HS-27A (cell line): ENCODE measurements around the gene XBP1.
"Not testable (repeated sequence)": the region's sequence is repeated elsewhere in the genome, so short reads cannot be mapped to it uniquely, and the experiment has no call there.

Experiments
- DNase-seq: peaks from one replicate; pipeline ENCODE4 v3.0.0-alpha.2; 2012; ENCODE audit warnings: low read depth, missing footprints

XBP1 gene

DNA sequence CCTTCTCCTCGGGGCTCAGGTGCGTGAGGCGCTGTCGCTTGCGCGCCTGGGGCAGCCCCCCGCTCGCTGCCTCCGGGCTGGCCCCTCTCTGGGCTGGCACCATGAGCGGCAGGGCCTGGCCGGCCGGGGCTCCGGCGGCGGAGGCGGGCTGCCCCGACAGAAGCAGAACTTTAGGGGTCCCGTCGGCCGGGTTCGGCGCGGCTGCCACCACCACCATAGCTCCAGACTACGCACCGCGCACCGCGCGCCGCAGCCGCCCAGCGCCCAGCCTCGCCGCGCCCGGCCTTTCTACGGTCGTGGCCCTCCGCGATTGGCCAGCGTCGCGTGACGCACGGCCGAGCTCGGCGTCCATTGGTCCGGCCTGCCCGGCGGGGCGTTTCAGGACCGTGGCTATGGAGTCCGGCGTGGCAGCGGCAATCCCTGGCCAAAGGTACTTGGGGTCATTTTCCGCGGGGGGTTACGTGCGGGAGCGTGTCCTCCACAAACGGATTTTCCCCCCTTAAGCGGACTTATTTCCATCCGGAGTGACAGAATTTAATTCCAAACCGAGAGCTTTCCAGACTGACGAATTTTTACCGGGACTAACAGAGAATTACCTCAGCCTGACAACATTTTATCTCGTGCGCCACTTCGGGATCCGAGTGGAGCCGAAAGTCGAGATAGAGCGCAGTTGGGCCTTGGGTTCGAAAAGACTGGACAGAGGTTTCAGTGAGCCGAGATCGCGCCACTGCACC is at the start of gene XBP1:
TSS of gene XBP1 (minus strand) at position 262 of the 734 bp plus-strand sequence.
- peak; percentile 79 for DNase-seq

DNA sequence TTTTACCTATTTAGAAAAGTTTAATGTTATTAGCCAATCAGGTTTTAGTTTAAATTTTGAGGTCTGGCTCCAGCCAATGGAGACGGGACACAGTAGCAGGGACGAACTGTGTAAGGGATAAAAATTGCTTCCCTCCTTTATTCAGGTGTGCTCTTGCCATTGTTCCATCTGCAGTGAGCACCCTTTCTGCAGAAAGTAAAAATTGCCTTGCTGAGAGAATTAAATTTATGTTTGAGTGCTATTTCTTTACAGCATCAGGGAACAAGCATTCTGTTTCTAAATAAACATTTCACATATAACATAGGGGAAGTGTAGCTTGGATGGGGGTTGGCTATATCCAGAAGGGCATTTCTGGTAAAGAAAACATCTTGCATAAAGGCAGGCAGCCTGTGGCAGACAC is 46.6 kb upstream of the XBP1 start:
- DNase-seq = no peak

DNA sequence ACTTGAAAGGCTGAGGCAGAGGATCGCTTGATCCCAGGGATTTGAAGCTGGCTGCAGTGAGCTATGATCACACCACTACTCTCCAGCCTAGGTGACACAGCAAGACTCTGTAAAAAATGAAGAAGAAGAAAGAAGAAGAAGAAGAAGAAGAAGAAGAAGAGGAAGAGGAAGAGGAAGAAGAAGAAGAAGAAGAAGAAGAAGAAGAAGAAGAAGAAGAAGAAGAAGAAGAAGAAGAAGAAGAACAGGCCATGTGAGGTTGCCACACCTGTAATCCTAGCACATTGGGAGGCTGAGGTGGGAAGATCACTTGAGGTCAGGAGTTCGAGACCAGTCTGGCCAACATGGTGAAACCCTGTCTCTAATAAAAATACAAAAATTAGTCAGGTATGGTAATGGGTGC is 43.9 kb upstream of the XBP1 start:
- not testable (repeated sequence) for DNase-seq

DNA sequence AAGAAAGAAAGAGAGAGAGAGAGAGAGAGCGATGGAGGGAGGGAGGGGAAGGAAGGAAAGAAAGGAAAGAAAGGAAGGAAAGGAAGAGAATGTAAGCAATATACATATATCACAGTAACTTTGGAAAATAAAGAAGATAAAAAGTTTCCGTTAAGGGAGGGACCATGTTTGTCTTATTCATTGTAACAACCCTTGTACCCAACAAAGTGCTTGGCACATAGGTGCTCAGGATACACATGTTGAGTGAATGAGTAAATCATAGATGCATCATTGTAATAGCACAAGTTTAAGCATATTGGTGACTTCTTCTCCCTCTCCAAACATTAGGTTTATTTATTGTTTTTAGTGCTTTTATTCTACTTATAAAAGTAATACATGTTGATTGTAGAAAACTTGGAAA is 43.3 kb upstream of the XBP1 start:
- no peak for DNase-seq

DNA sequence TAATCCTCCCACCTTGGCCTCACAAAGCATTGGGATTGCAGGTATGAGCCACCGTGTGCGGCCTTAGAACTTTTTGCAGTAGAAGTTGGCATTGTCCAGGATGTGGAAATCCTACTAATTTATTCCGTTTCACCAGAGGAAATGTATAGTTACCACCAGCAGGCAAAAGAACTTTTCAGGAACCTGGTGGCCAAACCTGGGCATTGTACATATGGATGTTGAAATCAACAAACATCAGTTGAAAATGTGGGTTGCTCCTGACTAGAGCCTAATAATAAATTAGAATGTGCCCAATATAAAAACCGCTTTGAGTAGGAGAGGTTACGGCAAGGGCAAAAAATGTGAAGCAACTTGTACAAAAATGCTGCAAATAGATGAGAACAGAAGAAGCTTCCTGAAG is 40.7 kb upstream of the XBP1 start:
- no peak for DNase-seq

DNA sequence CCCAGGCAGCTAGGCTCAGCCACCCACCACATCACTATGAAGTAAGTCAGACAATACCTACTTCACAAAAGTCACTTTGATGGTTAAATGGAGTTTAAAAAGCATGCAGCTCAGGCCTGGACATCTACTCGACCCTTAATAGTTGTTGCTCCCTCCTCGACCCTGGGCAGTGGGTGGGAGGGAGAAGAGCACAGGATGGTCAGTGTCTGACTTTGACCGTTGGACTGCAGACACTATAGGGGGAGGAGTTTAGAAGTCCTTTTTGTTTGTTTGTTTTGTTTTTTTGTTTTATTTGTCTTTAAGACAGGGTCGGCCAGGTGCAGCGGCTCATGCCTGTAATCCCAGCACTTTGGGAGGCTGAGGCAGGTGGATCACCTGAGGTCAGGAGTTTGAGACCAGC is 38.6 kb upstream of the XBP1 start:
- no peak for DNase-seq

DNA sequence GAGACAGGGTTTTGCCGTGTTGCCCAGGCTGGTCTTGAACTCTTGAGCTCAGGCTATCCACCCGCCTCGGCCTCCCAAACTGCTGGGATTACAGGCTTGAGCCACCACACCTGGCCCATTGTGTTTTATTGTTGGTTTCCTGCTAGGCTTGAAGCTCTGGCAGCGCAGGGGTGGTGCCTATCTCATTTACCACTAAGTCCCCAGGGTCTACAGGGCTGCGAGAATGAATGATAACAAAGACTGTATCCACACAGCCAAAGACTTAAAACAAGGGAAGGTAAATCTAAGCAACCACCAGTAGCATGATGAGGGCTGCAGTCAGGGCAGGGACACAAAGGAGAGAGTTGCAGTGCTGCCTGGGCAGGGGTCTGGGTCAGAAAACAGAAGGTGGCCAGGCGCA is 37.3 kb upstream of the XBP1 start:
- no peak for DNase-seq

DNA sequence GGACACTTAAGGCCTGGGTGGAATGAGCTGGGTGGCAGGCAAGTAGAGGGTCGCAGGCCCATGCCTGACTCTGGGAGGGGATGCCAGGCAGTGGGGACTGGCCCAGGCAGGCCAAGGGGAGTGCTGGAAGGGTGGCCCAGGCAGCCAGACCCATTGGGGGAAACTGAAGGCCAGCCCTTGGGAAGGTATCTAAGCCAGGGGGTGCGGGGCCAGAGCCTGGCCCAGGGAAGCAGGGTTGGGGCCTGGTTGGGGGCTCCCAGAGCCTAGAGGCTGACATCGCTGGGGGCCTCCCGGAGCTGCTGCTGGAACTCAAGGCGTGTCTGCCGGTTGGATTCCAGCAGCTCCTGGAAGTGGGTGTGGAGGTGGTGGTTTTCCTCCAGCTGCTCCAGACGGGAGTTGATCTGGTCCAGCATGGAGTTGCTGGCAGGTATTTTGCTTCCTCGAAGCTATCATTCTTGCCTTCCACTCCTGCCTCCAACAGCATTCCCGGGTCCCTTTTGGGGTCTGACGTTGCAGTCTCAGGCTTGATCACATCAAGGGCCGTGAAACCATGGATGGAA is 35.3 kb upstream of the XBP1 start:
- DNase-seq = no peak

DNA sequence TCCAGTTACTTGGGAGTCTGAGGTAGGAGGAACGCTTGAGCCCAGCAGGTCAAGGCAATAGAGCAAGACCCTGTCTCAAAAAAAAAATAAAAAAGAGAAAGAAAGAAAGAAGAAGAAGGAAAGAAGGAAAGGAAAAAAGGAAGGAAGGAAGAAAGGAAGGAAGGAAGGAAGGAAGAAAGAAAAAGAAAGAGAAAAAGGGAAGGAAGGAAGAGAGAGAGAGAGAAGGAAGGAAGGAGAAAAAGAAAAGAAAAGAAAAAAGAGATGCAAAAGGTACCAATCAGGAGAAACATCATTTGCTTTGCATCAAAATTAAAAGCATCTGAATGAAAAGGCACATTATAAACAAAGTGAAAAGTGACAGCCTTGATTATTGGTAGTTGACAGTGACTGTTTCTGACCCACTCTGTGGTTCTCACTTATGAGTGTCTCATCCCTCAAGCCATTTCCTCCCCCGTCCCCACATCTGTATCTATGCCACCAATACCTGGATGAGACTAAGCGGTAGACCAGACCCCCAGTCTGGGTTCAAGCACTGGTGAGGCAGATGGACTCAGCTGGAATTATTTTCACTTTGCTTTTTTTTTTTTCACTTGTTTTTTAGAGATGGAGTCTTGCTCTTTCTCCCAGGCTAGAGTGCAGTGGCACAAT is 33.0 kb upstream of the XBP1 start:
- no peak for DNase-seq

DNA sequence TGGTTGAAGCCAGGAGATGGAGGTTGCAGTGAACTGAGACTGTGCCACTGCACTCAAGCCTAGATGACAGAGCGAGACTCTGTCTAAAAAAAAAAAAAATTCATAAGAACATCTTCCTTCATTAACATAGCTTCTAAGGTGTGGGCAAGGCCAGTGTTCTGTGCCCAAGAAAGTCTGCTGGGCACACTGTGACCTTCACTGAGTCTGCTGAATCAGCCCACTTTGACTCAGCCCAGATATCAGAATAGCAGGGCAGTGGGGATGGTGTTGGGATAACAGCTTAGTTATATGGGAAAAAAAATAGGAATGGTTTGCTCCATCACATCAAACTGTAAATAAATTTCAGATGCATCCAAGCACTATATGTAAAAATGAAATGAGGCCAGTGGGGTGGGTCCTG is 32.4 kb upstream of the XBP1 start:
- no peak for DNase-seq

DNA sequence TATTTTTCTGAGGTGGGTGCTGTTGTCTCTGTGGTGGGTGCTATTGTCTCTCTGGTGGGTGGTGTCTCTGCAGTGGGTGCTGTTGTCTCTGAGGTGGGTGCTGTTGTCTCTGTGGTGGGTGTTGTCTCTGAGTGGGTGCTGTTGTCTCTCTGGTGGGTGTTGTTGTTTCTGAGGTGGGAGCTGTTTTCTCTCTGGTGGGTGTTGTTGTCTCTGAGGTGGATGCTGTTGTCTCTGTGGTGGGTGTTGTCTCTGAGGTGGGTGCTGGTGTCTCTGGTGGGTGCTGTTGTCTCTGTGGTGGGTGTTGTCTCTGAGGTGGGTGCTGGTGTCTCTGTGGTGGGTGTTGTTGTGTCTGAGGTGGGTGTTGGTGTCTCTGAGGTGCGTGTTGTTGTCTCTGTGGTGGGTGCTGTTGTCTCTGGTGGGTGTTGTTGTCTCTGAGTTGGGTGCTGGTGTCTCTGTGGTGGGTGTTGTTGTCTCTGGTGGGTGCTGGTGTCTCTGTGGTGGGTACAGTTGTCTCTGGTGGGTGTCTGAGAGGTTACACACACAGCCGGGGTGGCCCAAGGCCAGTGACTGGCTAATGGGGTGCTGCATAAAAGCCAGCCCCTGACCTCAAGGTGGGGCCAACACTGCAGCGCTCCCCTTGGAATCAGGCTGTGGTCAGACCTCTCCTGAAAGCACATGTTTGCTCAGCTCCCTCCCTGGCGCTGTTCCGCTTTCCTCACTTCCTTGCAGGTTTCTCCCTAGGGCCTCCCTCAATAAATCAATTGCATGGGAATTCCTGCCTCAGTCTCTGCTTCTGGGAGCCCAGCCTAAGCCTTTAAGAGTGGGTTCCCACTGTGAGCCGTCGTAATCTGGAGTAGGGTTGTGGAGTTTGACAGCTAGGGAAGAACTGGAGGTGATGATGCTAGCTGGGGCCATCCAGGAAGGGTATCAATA is 31.0 kb upstream of the XBP1 start:
- no peak for DNase-seq

DNA sequence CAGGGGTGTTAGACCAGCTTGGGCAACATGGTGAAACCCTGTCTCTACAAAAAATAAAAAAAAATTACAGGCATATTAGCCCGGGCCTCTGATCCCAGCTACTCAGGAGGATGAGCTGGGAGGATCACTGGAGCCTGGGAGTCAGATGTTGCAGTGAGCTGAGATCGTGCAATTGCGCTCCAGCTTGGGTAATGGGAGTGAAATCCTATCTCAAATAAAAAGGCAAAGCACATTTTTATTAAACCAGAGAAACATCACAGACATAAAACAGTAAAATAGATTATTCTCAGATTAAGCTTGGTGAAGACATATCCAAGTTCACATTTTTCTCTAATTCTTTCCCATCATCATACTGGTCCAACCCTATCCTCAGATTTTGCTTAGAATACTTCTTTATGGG is 30.1 kb upstream of the XBP1 start:
- no peak for DNase-seq

DNA sequence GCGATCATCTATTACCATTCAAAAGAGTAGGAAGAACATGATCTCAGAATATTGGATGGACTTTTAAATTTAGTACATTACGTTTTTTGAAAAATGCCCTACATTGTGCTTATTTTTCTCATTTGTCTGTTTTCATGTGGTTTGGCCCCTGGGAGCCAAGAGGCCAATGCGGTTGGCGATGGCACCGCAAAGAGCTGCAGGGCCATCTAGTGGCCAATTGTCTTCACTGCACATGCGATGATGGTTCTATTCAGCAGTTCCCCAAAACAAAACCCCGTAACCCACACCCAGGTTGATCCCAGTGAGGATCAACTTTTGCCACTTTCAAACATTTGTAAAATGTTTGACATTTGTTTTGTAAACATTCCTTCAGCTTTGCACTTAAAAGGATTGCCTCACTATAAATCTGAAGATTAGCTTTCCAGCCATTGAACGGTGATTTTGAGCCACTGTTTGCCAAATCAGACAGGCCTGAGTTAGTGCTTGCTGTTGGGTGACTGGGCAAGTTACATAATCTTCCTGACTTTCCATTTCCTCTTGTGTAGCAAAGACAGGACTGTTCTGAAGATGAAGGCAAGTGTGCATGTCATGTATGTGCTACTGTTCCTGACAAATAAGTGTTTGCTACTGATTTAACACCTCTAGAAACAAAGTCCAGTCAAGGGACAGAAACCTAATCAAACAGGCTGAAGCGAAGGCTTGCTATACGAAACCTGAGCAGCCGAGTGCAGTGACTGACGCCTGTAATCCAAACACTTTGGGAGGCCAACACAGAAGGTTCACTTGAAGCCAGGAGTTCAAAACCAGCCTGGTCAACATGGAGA is 29.2 kb upstream of the XBP1 start:
- peak; percentile 24 for DNase-seq

DNA sequence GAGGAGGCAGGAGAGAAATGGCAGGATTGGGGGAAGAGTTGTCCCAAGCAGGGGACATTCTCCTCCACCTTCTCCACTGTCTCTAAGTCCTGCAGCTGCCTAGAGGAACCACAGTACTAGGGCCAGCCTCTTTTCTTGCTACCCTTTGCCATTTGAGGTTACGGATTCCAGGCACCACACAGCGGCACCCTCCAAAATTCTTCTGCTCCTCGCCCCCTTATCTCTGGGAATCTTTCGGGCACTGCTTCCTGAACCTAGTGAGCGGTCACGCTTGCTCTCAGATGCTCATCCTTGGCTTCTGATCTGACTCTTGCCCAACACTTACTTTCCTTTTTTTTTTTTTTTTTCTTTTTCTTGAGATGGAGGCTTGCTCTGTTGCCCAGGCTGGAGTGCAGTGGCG is 26.6 kb upstream of the XBP1 start:
- no peak for DNase-seq

DNA sequence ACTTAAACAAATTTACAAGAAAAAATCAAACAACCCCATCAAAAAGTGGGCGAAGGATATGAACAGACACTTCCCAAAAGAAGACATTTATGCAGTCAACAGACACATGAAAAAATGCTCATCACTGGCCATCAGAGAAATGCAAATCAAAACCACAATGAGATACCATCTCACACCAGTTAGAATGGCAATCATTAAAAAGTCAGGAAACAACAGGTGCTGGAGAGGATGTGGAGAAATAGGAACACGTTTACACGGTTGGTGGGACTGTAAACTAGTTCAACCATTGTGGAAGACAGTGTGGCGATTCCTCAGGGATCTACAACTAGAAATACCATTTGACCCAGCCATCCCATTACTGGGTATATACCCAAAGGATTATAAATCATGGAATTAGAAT is 26.1 kb upstream of the XBP1 start:
- not testable (repeated sequence) for DNase-seq

DNA sequence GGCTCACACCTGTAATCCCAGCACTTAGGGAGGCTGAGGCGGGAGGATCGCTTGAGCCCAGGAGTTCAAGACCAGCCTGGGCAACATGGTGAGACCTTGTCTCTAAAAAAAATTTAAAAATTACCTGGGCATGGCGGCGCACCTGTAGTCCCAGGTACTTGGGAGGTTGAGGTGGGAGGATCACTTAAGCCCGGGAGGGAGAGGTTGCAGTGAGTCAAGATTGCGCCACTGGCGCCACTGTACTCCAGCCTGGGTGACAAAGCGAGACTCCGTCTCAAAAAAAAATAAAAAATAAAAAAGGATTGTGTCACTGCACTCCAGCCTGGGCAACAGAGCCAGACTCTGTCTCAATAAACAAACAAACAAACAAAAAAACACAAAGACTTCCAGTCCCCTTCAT is 24.1 kb upstream of the XBP1 start:
- not testable (repeated sequence) for DNase-seq

DNA sequence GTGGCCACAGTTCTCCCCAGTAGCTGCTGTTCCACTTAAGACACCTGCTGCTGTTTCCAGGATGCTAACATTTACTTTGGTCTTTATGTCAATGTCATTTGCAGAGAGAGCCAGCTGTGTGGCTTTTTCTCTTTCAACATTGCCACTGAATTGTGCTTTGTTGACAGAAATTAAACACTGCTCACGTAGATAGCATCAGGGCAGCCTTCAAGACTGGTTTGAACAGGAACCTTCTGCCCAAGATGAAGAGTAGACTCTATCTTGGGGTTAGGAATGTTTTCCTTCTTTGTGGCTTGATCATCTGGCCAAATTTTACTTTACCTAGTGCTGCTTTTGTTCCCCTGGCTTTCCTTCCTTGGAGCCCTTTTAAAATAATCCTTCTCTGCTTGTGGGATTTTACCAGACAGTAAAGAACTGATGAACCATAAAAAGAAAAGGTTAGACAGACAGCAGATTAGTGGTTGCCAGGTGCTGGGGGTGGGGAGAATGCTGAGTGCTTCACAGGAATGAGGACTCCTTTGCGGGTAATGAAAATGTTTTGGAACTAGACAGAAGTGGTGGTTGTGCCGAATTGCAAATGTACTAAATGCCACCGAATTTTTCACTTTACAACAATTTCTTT is 22.7 kb upstream of the XBP1 start:
- no peak for DNase-seq

DNA sequence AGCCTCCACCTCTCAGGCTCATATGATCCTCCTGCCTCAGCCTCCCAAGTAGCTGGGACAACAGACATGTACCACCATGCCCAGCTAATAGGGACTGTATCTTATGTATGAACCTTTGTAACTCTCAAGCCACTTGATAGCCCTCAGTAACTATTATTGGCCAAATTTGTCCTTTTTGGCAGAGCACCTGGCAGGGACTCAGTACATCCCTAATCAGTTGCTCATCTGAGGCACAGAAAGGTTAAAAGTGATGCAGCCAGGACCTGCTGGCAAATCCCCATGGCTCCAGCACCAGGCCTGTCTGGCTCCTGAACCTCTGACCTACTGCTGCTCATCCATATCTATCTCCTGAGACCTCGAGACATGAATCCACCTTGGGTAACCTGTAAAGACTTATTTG is 21.1 kb upstream of the XBP1 start:
- DNase-seq = no peak

DNA sequence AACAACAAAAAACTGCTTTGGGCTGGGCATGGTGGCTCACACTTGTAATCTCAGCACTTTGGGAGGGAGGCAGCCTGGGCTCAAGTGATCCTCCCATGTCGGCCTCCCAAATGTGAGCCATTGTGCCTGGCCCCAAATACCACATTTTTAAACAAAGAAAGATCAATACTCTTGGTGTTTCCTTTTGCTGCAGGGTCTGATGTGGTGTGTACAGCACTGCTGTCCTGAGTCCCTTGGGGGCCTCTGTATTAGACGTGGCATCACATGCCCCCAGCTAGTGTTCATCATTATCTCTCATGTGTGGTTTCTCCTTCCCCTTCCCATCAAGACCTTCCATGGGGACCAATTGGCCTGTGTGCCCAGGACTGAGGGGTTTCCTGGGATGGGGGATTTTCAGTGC is 20.5 kb upstream of the XBP1 start:
- no peak for DNase-seq

DNA sequence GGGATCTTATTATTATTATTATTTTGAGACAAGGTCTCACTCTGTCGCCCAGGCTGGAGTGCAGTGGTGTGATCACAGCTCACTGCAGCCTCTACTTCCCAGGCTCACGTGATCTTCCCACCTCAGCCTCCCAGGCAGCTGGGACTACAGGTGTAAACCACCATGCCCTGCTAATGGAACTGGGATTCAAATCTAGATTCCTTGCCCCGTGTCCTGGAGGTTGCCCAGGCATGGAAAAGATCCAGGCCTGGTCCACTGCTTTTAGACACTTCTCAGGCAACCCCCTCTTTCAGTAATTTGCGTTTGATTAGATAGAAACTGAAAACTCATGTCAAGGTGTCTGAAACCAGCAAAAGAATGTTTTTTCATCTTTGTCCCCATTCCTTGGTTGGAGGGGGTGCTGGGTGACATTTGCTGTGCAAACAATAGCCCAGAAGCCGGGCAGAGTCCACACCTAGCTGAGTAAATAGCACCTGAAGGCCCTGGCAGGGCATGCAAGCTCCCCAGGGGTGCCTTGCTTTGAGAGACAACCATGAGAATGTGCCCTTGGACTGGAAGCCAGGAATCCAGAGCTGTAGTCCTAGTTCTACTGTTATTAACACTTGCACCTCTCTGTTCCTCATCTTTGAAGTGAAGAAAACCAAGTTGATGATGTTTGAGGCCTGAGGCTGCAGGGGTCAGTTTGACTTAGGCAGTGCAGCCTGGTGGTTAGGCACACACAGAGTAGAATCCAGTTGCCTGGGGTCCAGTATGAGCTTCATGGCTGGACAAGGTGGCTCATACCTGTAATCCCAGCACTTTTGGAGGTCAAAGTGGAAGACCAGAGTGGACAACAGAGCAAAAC is 19.1 kb upstream of the XBP1 start:
- no peak for DNase-seq
